ENCODE data around the gene CYSTM1.
"Not testable (repeated sequence)": the region's sequence is repeated elsewhere in the genome, so short reads cannot be mapped to it uniquely, and the experiment has no call there.

Gene CYSTM1

DNA sequence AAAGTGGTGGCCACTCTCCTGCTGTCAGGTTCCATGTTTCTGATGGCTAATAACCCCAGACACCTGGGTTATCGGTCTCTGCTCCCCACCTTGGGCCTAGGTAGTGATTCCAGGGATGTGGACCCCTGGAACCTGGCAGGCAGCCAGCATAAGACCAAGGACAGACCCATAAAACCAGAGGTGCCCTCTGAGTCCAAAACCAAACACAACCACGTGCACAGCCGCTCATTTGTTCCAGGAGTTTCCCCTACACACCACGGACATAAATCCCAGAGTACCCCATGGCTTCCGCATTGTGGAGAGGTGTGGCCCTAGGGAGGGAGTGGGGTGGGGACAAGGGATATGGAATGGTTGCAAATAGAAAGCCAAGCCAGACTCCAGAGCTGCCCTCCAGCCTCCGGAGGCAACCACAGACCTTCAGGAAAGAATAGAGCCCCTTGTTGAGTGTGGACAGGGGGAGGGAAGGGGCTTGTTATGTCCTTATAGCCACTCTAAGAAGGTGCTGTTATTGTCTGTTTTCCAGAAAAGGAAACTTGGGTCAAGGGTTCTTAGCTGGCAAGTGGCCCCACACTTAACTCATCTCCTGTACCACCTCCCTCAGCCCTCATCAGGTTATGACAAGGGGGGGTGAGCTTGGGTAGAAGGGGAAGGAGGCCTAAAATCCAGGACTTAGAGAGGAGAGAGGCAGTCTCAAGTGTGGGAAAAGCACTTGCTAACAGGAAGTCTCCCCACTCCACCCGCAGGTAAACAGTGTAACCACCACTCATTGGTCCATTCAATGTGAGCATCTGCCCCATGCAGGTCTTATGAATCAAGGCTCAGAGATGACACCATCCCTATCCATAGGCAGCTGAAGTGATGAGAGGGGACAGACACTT is 23.6 kb upstream of the CYSTM1 start:
- no peak for DNase-seq

DNA sequence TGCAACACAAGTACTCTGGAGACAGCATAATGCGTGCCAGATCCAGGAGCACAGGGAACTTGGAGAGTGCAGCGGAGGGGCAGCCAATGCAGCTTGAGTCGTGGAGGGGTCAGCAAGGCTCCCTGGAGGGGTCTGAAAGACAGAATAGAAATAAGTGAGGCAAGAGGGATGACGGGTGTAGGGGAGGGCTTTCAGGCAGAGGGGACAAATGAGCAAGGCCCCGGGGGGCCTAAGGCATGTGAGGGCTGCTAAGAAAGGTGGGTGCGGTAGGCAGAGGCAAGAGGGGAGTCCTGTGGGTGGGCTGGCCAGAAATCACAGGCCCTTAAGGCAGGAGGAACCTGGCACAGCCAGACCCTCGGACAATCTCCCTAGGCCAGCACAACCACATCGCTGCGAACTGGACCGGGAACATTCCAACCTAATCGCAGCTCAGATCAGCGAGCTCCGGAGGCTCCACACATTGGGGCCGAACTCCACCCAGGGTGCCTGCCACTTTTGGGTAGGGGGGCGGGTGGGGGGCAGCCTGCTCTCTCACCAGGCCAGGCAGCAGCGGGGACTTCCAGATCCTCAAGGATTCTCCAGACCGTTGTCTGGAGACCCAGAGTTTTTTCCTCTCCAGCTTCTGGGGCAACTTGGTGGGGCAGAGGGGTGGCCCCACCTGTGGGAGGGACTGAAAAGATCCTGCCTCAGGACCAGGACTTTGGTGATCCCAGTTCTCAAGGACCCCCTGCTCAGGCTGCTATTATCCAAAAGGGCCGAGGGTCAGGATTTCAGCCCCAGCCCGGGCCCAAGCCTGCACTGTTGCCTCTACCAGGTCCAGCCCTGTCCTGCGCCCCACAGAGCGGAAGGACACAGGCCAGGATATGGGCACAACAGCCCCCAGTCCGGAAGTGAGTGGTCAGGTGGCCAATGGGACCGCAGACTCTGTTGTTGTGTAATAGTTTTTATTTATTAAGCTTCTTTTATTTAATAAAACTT is 22.7 kb upstream of the CYSTM1 start:
- no peak for DNase-seq

DNA sequence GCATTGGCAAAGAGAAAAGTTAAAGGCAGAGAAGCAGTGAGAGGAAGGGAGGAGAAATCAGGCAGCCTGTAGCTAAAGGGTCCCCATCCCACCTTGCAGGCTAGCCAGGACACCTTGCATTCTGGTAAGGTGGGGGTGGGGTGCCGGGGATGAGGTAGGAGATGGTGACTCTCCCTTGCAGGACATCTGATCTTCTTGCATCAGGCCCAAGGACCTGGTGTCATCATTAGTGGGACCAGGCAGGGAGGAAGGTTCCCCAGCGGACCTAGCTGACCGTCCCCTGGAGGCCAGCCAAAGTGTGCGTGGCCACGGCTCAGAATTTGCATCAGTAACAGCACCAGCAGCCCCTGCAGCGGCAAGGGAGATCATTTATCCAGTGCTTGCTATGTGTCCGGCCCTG is 21.7 kb upstream of the CYSTM1 start:
- no peak for DNase-seq

DNA sequence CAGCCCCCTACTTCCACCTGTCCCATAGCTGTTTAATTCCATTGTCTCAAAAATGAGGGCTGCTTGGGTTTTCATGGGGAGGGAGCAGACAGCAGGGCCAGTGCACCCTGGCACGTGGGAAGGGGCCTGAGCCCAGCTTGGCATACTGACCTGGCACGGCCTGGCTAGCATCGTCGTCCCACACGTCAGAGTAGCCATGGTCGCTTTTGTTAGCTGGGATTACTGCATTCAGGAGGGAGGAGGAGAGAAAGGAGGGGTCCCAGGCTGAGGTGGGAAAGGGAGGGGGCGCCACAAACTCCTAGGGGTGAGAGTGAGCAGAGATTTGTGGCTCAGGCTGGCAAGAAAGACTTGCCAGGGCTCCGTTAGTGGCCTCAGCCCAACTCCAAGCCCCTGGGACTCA is 21.1 kb upstream of the CYSTM1 start:
- no peak for DNase-seq

DNA sequence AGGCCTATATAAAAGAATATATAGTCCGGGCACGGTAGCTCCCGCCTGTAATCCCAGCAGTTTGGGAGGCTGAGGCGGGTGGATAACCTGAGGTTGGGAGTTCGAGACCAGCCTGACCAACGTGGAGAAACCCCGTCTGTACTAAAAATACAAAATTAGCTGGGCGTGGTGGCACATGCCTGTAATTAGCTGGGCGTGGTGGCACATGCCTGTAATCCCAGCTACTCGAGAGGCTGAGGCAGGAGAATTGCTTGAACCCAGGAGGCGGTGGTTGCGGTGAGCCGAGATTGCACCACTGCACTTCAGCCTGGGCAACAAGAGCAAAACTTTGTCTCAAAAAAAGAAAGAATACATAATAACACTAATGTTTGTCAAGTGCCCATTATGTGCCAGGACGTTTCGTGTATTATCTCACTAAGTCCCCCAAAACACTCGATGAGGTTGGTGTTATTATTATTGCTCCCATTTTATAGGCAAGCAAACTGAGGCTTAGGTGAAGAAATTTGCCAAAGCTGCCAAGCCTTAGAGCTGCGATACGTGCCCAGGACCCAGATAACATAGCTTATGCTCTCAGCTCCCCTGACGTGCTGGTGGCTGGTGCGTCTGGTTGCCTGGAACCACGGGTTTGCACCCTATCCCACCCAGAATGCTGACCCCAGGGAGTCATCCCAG is 20.1 kb upstream of the CYSTM1 start:
- DNase-seq = not testable (repeated sequence)

DNA sequence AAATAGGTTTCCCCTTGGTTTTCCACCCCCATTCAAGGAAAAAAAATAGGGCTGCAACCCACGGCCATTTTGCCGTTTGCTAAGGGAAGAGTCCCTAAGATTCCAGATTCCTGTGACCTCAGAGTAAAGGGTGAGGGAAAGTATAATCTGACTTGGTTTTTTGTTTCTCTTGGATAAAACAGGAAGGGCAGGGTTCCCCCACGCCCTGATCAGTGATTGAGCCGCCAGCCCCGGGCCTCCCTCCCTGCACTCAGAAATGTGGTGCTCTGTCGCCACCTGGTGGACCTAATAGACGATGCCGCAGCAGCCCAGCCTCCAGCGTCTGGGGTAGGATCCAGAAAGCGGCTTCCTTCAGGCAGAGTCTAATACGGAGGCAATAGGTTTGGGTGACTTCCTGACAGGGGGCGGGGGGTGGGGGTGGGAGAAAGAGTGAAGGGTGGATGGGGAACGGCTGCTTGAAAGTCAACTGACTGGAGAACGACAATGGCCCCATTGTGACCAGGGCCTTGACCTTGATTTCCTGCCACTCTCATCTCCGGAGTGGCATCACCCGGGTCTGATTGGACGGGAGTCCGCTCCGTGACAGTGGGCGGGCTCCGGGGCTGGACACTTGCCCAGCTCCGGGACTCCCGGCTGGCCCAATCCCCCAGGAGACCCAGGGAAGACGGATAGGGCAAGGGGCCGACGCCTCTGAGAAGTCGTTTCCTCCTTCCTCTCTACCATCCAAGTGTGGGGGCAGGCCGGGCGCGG is 17.8 kb upstream of the CYSTM1 start:
- DNase-seq = peak; percentile 78 to 83

DNA sequence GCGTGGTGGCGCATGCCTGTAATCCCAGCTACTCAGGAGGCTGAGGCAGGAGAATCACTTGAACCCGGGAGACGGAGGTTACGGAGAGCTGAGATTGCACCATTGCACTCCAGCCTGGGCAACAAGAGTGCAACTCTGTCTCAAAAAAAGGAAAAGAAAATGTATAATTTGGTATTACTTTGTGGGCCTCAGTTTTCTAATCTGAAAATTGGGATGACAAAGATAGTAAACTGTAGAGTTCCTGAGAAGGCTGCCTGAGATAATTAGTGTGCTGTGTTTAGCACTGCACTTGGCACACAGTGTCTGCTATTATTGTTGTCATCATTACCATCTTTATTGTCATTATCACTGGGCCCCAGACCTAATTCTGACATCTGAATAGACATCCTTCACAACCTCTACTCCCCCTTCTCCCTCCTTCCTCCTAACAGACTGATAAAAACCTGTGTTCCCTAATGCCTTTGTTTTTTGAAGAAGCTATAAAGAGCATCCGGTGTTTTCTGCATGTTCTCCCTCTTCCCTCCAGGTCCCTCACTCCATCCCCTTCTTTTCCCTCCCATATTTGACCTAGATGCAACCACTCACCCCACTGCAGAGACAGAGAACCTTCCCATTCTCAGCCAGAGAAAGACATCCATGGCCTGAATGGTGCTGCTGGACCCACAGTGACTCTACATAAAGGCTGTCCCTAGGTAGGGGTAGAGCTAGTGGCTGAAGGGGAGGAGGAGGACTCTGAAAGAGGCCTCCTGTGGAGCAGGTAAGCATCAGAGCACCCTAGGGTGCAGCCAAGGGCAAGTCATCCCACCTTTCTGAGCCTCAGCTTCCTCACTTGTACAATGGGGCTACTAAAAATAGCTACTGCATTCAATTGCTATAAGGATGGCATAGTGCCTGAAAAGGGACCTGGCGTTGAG is 15.7 kb upstream of the CYSTM1 start:
- no peak for DNase-seq

DNA sequence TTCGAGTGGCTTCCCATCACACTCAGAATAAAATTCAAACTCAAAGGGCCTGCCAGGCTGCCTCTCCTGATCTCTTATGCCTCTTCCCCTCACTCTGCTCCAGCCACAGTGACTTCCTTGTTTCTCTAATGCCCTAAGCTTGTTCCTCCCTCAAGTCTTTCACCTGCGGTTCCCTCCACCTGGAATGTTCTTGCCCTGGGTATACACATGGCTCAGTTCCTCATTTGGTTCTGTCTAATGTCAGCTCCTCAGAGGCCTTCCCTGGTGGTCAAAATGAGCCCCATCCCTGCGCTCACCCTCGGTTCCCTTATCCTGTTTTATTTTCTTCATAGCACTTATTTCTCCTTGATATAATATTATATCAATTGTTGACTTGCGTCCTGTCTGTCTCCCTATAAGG is 12.7 kb upstream of the CYSTM1 start:
- no peak for DNase-seq

DNA sequence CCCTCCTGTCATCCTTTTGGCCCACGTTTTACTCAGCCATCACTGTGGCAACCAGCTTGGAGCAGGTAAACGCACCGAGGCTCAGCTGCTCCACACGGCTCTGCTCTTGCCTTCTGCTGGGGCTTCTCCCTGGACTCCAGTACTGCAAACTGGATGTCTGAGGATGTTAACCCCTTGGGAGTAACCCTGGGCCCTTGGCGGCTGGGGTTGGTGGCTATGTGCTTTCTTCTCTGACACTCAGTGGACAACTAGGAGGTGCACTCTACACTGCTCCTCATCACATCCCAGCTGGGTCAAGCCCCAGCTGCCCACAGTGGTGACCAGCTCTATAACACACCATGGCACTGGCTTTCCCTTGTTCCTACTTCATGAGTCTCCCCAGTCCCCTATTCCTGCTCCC is 12.2 kb upstream of the CYSTM1 start:
- no peak for DNase-seq

DNA sequence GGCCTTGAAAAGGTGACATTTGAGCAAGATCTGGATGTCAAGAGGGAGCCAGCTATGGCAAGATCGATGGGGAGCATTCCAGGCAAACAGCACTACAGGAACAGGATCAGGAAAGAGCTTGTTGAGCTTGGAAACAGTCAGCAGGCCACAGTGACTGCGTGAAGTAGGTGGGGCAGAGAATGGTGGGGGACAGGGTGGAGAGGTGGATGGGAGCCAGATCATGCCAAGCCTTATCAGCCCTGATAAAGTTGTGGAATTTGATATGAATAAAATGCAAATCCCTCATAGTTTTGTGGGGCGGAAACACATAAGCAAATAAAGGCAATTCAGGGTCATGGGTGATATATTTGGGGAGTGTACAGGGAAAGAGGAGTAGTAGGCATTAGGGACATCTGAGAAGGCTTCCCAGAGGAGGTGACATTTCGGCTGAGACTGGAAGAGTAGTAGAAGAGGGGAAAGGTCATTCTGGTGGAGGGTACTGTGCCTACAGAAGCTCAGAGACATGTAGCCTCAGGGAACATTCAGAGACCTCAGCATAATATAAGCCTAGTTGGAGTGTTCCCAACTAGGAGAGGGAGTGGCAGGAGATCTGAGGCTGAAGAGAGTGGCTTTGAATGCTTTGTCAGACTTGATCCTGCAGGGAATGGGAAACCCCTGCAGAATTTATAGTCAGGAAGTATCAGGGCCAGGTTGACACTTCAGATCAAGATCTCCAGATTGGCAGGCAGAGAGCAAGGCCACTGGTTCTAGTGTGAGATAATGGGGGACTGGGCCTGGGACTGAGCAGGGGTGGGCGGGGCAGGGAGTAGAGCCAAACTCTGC is 9.7 kb upstream of the CYSTM1 start:
- DNase-seq = no peak

DNA sequence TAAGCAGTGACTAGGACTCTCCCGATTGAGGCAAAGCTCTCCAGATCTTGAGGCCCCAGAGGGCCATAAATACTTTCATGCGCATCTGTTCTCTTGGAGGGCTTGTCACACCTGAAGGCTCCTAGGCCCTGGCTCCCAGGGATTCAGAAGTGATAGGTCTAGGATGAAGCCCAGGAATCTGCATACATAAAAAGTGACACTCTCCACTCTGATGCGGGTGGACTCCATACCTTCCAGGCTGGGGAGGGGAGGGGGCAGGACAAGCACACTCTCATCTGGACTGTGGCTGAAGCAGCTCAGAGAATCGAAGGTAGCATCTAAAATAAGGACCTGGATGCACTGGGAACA is 9.1 kb upstream of the CYSTM1 start:
- no peak for DNase-seq

DNA sequence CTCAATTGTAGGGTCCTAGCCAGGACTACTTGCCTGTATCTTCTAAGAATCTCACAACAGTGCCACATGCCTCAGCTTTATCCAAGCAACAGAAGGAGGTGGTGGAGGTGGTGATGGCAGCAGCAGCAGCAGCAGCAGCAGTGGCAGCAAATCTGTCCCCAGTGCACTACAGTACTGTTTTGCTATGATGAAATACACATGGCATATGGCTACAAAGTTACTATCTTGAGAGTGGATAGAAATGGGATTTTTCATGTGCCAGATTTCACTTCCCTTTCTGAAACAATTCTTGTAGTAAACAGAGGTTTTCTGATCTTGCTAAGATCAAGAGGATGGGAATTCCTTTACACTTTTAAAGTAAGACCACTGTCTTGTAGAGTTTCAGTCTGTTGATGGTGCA is 8.1 kb upstream of the CYSTM1 start:
- no peak for DNase-seq

DNA sequence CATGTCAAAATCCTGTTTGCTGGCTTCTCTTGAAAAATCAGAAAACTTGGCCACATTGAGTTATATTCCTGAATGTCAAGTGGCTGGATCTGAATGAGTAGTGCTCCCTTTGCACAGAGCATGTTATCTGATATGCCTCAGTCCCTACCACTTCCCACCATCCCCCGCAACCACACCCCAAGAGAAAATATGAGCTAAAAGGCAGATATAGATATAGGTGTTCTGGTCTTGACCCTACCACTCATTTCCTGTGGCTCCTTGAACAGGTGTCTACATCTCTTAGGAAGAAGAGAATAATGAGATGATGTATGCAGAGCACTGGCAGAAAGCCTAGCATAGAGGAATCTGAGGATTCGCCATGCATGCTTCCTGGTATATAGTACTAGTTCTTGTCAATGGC is 6.6 kb upstream of the CYSTM1 start:
- no peak for DNase-seq

DNA sequence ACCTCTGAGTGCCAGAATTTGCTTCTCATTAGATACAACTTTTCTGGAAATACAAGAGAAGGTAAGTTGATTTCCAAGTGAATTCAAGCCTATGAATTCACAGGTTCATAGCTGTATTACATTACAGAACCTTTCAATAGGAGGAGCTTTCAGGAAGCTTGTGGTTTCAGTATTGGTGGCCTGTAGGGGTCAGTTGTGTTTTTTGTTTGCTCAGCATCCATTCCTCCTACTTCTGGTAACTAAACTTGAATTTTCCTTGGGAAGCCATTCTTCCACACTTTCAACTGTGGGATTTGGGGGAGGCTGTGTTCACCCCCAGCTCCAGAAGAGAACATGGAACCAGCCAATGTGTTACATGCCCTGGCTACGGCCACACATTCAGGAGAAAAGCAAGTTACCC is 5.6 kb upstream of the CYSTM1 start:
- no peak for DNase-seq

DNA sequence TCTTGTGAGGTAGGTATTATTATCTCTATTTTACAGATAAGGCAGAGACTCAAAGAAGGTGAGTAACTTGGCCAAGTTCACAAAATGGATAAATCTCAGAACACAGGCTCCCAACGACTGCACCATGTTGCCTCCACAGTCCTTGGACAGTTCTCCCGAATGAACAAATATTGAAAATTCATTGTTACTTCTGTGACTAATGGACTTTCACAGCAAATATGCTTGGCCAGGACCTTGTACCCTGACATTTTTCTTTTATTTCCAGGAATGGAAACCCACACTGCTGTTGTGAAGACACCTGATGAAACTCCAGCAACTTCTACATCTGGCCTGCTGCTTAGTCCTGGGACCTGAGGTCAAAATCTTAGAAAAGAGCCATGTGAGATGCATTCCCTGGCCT is 2.5 kb upstream of the CYSTM1 start:
- no peak for DNase-seq

DNA sequence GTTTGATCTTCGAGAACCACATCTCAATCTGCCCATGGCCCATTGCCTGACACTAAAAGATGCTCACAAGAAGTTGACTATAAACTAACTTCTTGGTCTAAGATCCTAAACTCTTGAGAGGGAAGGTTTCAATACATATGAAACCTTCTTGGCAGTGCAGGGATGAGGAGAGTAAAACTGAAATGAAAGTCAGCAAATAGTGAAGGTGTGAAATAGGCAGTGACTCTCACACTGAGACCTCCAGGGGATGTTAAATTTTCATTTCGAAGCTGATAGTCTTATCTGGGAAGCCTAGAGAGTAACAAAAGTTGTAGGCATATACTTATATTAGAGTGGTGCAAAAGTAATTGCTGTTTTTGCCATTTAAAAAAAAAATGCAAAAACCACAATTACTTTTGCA is 974 bp upstream of the CYSTM1 start:
- no peak for DNase-seq

DNA sequence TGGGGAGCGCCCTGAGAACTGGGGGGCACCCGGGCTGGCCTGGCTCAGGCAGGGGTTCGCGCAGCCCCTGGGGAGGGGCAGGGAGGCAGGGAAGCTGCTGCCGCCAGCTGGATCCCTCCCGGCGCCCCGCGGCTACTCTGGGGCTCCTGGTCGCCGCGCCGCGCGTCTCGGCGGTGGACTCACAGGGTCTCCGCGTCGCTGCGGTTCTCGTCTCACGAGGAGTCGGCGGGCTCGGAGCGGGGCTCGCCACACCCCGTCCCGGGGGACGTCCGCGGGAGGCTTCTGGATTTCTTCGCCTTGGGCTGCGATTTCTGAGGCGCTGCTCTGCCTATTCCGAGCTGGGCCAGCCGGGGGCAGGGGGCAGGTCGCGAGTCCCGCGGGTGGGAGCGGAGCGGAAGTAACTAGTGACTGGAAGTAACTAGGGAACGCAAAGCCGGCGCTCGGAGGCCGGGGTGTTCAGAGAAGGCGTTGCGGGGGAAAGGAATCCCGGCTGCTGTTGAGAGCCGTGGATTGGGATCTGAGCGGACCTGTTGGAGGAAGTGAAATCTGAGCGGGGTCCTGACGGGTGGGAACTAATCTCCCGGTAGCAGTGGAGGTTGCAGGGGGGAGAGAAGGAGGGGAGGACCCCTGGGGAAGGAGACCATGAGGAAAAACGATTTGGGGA is 511 bp downstream of the CYSTM1 start:
- peak; percentile 48 to 57 for DNase-seq

DNA sequence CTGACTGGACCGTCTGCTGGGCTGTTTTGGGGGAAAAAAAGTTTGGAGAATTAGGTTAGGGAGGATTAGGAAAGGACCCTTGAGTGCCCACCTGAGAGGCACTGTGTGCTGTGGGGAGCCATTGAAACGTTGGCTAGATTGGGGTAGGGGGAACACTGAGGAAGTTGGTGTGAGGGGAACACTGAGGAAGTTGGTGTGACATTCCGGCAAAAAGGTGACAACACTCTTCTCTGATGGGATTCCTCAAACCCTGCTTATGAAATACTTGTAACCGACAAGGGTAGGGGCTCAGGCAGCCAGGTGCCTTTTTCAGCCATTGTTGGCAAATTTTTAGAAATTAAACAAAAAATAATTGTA is 1.0 kb downstream of the CYSTM1 start:
- DNase-seq = no peak

DNA sequence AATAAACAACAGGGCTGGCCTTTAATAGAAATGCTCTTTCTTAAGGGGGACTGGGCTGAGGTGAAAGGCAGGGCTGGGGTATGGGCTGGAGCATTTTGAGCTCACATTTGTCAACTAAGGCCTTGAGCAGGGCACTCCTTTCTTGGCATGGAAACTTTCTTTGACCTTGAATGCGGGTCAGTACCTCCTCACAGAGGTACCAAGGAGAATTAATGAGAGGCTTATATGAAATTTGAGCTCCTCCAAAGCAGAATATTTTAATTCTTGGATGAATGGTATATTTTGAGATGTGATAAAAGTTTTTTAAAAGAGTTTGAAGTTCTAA is 3.1 kb downstream of the CYSTM1 start:
- DNase-seq = no peak

DNA sequence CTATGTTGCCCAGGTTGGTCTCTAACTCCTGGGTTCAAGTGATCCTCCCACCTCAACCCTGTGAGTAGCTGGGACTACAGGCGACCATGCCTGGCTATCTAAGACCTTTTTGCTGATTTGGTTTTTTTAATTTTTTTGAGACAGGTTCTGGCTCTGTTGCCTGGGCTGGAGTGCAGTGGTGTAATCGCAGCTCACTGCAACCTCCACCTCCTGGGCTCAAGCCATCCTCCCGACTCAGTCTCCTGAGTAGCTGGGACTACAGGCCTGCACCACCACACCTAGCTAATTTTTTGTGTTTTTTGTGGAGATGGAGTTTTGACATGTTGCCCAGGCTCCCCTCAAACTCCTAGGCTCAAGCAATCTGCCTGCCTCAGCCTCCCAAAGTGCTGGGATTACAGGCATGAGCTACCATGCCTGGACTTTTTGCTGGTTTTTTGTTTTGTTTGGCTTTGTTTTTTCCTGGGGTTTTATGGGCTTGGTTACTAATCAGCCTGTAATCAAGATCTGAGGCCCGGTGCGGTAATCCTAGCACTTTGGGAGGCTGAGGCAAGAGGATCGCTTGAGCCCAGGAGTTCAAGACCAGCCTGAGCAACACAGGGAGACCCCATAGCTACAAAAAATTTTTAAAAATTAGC is 3.6 kb downstream of the CYSTM1 start:
- DNase-seq = no peak
